ENCODE results near the gene SNPH.

The SNPH gene

DNA sequence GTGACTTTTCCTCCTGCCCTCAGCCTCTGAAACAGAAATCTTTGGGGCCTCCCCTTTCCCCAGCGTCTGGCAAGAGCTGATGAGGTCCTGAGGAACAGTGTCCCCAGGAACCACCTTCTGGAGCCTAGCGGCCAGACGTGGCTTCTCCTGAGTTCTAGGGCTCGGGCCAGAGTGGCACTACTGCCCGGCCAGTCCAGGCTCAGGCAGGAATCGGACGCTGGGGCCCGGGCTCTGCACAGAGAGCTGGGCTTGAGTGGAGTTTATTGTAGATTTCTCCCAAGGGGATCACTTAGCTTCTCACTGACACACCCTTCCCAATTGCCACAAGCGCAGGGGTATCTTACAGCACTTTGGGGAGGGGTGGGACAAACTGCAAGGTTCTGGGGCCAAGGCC is 42.6 kb downstream of the SNPH start:
- no peak overlapping the region for H3K27ac Mint-ChIP-seq
- H3K9me3 Mint-ChIP-seq = no peaks in the 10 kb centered on the region
- no peak overlapping the region for H3K4me3 Mint-ChIP-seq
- no peaks in the 10 kb centered on the region for H3K27me3 Mint-ChIP-seq (ENCODE audit: low read depth)
- TF ChIP-seq, protein P1, sequence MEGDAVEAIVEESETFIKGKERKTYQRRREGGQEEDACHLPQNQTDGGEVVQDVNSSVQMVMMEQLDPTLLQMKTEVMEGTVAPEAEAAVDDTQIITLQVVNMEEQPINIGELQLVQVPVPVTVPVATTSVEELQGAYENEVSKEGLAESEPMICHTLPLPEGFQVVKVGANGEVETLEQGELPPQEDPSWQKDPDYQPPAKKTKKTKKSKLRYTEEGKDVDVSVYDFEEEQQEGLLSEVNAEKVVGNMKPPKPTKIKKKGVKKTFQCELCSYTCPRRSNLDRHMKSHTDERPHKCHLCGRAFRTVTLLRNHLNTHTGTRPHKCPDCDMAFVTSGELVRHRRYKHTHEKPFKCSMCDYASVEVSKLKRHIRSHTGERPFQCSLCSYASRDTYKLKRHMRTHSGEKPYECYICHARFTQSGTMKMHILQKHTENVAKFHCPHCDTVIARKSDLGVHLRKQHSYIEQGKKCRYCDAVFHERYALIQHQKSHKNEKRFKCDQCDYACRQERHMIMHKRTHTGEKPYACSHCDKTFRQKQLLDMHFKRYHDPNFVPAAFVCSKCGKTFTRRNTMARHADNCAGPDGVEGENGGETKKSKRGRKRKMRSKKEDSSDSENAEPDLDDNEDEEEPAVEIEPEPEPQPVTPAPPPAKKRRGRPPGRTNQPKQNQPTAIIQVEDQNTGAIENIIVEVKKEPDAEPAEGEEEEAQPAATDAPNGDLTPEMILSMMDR (IDR thresholded peaks at IDR 0.05; ENCODE audit: unreplicated experiment in 3 of 3) = no peak
- peaks cover 2% of the 10 kb centered on the region for H3K4me1 Mint-ChIP-seq
- H3K36me3 Mint-ChIP-seq (ENCODE audit: low read depth) = no peaks in the 10 kb centered on the region

DNA sequence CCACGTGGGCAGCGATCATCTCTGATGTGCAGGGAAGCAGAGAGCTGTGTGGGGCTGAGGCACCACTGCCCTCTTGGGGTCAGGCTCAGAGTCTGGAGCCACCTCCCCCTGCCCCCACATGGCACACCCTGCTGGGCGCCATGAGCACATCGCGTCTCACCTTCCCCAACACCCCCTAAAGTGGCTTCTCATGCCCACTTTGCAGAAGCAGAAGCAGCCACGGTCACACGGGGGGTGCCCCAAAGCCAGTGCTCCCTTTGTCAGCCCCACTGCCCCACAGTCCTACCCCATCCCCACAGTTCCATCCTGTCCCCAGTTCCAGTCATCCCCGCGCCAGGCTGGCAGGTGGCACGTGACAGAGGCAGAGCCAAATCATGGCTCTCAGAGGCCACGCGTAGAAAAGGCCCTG is 43.3 kb downstream of the SNPH start:
- TF ChIP-seq, protein P1 (IDR thresholded peaks at IDR 0.05; ENCODE audit: unreplicated experiment in 3 of 3) = no peak
- Mint-ChIP-seq H3K9me3 (no peaks in the 10 kb centered on the region), H3K27me3 (ENCODE audit: low read depth) (peaks cover 1% of the 10 kb centered on the region), H3K36me3 (ENCODE audit: low read depth) (no peaks in the 10 kb centered on the region), H3K4me1 (peaks cover 6% of the 10 kb centered on the region), H3K4me3 (no peak overlapping the region), H3K27ac (no peak overlapping the region)

GRCh38 chr20:1310071-1310470 is 44.0 kb downstream of the SNPH start:
- H3K4me3 Mint-ChIP-seq = no peak overlapping the region
- H3K27me3 Mint-ChIP-seq (ENCODE audit: low read depth) = peaks cover 4% of the 10 kb centered on the region
- H3K4me1 Mint-ChIP-seq = peaks cover 6% of the 10 kb centered on the region
- H3K9me3 Mint-ChIP-seq = no peaks in the 10 kb centered on the region
- TF ChIP-seq, protein P1 (IDR thresholded peaks at IDR 0.05; ENCODE audit: unreplicated experiment in 3 of 3) = no peak
- no peaks in the 10 kb centered on the region for H3K36me3 Mint-ChIP-seq (ENCODE audit: low read depth)
- H3K27ac Mint-ChIP-seq = no peak overlapping the region

- Mint-ChIP-seq H3K27ac (peak overlapping the region in 1 of 3 experiments; percentile 28), H3K4me1 (peaks cover 6% of the 10 kb centered on the region), H3K27me3 (ENCODE audit: low read depth) (peaks cover 4% of the 10 kb centered on the region), H3K36me3 (ENCODE audit: low read depth) (no peaks in the 10 kb centered on the region), H3K9me3 (no peaks in the 10 kb centered on the region), H3K4me3 (no peak overlapping the region)
- TF ChIP-seq, protein P1 (IDR thresholded peaks at IDR 0.05; ENCODE audit: unreplicated experiment in 3 of 3) = no peak
These were observed 44.6 kb downstream of the SNPH start for GRCh38 chr20:1310506-1311190.

- Mint-ChIP-seq H3K9me3 (no peaks in the 10 kb centered on the region), H3K4me1 (peaks cover 6% of the 10 kb centered on the region), H3K4me3 (no peak overlapping the region), H3K36me3 (ENCODE audit: low read depth) (no peaks in the 10 kb centered on the region), H3K27ac (no peak overlapping the region), H3K27me3 (ENCODE audit: low read depth) (peaks cover 4% of the 10 kb centered on the region)
- TF ChIP-seq, protein P1 (IDR thresholded peaks at IDR 0.05; ENCODE audit: unreplicated experiment in 3 of 3) = no peak
These were observed 46.2 kb downstream of the SNPH start for GRCh38 chr20:1312308-1312707.

GRCh38 chr20:1312904-1313235 is 46.8 kb downstream of the SNPH start:
- H3K9me3 Mint-ChIP-seq = no peaks in the 10 kb centered on the region
- peaks cover 6% of the 10 kb centered on the region for H3K4me1 Mint-ChIP-seq
- no peaks in the 10 kb centered on the region for H3K36me3 Mint-ChIP-seq (ENCODE audit: low read depth)
- TF ChIP-seq, protein P1 (IDR thresholded peaks at IDR 0.05; ENCODE audit: unreplicated experiment in 3 of 3) = no peak
- H3K27me3 Mint-ChIP-seq (ENCODE audit: low read depth) = peaks cover 4% of the 10 kb centered on the region
- no peak overlapping the region for H3K4me3 Mint-ChIP-seq
- H3K27ac Mint-ChIP-seq = no peak overlapping the region

Data from nephron (organoid).